ENCODE results near the gene TCF3.

DNA sequence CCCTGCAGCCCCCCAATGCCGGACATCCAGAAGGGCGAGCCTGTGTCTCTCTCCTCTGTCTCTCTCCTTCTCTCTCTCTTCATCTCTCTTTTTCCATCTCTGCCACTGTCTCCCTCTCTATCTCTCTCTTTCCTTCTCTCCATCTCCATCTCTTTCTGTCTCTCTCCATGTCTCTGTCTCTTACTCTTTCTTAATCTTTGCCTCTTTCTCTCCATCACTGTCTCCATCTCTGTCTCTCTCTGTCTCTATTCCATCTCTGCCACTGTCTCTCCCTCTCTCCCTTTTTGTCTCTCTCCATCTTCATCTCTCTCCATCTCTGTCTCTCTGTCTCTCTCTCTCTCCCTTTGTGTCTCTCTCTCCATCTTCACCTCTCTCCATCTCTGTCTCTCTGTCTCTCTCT, 25.7 kb upstream of the TCF3 start:
- TF ChIP-seq GABPA (IDR thresholded peaks at IDR 0.05; ENCODE audit: low read depth): no peak
- no peak for TF ChIP-seq ZBED1 (IDR thresholded peaks at IDR 0.05; ENCODE audit: borderline replicate concordance)
- TF ChIP-seq POU2F2 (IDR thresholded peaks at IDR 0.05; ENCODE audit: borderline replicate concordance, low read depth, low read length): no peak
- TF ChIP-seq, protein P1, sequence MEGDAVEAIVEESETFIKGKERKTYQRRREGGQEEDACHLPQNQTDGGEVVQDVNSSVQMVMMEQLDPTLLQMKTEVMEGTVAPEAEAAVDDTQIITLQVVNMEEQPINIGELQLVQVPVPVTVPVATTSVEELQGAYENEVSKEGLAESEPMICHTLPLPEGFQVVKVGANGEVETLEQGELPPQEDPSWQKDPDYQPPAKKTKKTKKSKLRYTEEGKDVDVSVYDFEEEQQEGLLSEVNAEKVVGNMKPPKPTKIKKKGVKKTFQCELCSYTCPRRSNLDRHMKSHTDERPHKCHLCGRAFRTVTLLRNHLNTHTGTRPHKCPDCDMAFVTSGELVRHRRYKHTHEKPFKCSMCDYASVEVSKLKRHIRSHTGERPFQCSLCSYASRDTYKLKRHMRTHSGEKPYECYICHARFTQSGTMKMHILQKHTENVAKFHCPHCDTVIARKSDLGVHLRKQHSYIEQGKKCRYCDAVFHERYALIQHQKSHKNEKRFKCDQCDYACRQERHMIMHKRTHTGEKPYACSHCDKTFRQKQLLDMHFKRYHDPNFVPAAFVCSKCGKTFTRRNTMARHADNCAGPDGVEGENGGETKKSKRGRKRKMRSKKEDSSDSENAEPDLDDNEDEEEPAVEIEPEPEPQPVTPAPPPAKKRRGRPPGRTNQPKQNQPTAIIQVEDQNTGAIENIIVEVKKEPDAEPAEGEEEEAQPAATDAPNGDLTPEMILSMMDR (IDR thresholded peaks at IDR 0.05 in 2 of 3, conservative IDR thresholded peaks at IDR 0.05 in 1 of 3; ENCODE audit: control insufficient read depth in 2 of 3, extremely low read depth in 1 of 3, insufficient read depth in 1 of 3, low read depth in 3 of 3, low read length in 3 of 3): no peak
- TF ChIP-seq NR2C2 (IDR thresholded peaks at IDR 0.05; ENCODE audit: borderline replicate concordance, control insufficient read depth, insufficient read length, low read depth): no peak
- TF ChIP-seq, protein P2, sequence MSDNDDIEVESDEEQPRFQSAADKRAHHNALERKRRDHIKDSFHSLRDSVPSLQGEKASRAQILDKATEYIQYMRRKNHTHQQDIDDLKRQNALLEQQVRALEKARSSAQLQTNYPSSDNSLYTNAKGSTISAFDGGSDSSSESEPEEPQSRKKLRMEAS (IDR thresholded peaks at IDR 0.05; ENCODE audit: low read depth, low read length): no peak

All from GM12878 (cell line).